Measurements from ENCODE around the gene HS3ST1.

GRCh38 chr4:11469650-11470437 lies 41.1 kb upstream of the HS3ST1 start:
- TF ChIP-seq CTCF (conservative IDR thresholded peaks at IDR 0.05) (no peak), EZH2 (IDR thresholded peaks at IDR 0.05; ENCODE audit: low read depth) (no peak)
